Nephron progenitor cell (in vitro differentiated cells): ENCODE measurements around the gene CD300LB.

Experiments
- DNase-seq: peaks from one replicate; pipeline ENCODE4 v3.0.0; 2021
- H3K27ac Mint-ChIP-seq: 2 replicates; pipeline ENCODE4 v1.8.0; 2021; ENCODE audit warnings: mild to moderate bottlenecking, moderate library complexity, mixed read lengths
- H3K27me3 Mint-ChIP-seq: 2 replicates; pipeline ENCODE4 v1.8.0; 2021; ENCODE audit warnings: mild to moderate bottlenecking, low read depth, mixed read lengths; ENCODE audit not compliant: poor library complexity
- H3K36me3 Mint-ChIP-seq: 2 replicates; pipeline ENCODE4 v1.8.0; 2021; ENCODE audit warnings: low read depth, mixed read lengths
- H3K4me1 Mint-ChIP-seq: 2 replicates; pipeline ENCODE4 v1.8.0; 2021; ENCODE audit warnings: mixed read lengths
- H3K4me3 Mint-ChIP-seq: 2 replicates; pipeline ENCODE4 v1.8.0; 2021; ENCODE audit warnings: mild to moderate bottlenecking, moderate library complexity, mixed read lengths
- H3K9me3 Mint-ChIP-seq: 2 replicates; pipeline ENCODE4 v1.8.0; 2021; ENCODE audit warnings: mild to moderate bottlenecking, moderate library complexity, mixed read lengths
- TF ChIP-seq, protein P1 (sequence below): fragments of 200-600 bp; sonication (generic); IDR thresholded peaks from 2 replicates; pipeline ENCODE4 v1.5.0; 2021; ENCODE audit warnings: antibody characterized with exemption

CD300LB gene

GRCh38 chr17:74526681-74527080 lies 4.6 kb downstream of the CD300LB start:
- Mint-ChIP-seq H3K27me3 (peaks cover 53% of the 10 kb centered on the region), H3K9me3 (peaks cover 7% of the 10 kb centered on the region), H3K27ac (no peak overlapping the region), H3K4me3 (no peak overlapping the region), H3K4me1 (no peaks in the 10 kb centered on the region), H3K36me3 (no peaks in the 10 kb centered on the region)
- TF ChIP-seq, protein P1, sequence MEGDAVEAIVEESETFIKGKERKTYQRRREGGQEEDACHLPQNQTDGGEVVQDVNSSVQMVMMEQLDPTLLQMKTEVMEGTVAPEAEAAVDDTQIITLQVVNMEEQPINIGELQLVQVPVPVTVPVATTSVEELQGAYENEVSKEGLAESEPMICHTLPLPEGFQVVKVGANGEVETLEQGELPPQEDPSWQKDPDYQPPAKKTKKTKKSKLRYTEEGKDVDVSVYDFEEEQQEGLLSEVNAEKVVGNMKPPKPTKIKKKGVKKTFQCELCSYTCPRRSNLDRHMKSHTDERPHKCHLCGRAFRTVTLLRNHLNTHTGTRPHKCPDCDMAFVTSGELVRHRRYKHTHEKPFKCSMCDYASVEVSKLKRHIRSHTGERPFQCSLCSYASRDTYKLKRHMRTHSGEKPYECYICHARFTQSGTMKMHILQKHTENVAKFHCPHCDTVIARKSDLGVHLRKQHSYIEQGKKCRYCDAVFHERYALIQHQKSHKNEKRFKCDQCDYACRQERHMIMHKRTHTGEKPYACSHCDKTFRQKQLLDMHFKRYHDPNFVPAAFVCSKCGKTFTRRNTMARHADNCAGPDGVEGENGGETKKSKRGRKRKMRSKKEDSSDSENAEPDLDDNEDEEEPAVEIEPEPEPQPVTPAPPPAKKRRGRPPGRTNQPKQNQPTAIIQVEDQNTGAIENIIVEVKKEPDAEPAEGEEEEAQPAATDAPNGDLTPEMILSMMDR: no peak
- no peak for DNase-seq

- Mint-ChIP-seq H3K4me1 (no peaks in the 10 kb centered on the region), H3K27me3 (peaks cover 57% of the 10 kb centered on the region), H3K9me3 (peaks cover 7% of the 10 kb centered on the region), H3K4me3 (no peak overlapping the region), H3K36me3 (no peaks in the 10 kb centered on the region), H3K27ac (no peak overlapping the region)
- no peak for DNase-seq
- TF ChIP-seq, protein P1: no peak
Measured at GRCh38 chr17:74525781-74526288, 5.4 kb downstream of the CD300LB start.

- DNase-seq: no peak
- TF ChIP-seq, protein P1: no peak
- Mint-ChIP-seq H3K9me3 (peaks cover 7% of the 10 kb centered on the region), H3K27me3 (peaks cover 60% of the 10 kb centered on the region), H3K4me1 (no peaks in the 10 kb centered on the region), H3K27ac (no peak overlapping the region), H3K36me3 (no peaks in the 10 kb centered on the region), H3K4me3 (no peak overlapping the region)
Measured at GRCh38 chr17:74525465-74525725, 5.9 kb downstream of the CD300LB start.

DNA sequence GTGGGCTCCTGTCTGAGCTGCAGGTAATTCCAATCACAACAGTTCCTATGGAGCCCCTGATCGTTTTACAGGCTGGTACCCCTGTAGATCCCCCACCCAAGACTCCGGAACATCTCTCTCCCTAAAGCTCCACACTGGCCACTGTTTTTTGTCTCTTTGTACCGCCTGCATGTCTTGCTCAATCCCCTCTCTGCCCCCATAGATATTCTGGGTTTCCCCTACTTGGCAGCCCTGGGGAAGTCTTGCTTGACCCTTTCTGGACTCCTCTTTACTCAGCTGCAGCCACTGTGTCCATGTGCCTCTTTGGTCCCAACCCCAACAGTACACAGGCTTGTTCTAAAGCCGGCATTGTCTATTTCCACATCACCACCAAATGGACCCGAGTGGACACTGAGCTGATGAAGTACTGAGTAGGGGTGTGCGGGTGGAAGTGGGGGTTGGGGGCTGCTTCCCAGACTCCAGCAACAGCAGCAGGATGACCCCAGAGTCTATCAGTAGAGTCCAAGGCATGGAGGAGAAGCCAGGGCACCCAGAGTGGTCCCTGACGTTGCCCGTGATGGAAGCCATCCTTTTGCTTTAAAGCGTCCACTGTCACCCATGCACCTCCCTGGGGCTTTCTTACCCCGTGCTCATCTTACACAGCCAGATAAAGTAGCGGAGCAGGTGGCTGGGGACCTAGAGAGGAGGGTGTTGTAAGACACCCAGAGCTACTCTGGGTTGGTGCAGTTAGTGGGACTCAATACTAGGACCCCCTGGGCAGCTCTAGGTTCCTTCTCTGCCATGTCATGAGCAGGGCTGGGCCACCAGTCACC lies 6.4 kb downstream of the CD300LB start:
- Mint-ChIP-seq H3K9me3 (peaks cover 8% of the 10 kb centered on the region), H3K36me3 (no peaks in the 10 kb centered on the region), H3K4me1 (no peaks in the 10 kb centered on the region), H3K27me3 (peaks cover 55% of the 10 kb centered on the region), H3K27ac (no peak overlapping the region), H3K4me3 (no peak overlapping the region)
- TF ChIP-seq, protein P1: no peak
- no peak for DNase-seq

DNA sequence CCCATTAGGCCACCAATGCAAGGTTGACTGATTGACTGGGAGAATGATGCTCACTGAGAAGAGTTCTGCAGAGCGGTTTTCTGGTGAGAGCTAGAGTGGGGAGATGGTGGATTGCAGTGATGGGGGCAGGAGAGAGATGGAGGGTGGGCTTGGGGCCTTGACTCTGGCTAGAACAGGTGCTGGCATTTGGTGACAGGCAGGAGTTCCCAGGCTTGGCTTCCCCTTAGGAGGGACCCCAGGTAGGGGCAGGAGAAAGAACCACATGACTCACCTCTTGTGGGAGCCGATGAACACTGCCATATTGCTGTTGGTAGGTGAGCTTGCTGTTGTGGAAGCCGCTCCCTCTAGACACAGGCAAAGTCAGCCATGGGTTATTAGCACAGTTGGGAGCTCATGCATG lies 8.0 kb downstream of the CD300LB start:
- Mint-ChIP-seq H3K36me3 (no peaks in the 10 kb centered on the region), H3K27me3 (peaks cover 50% of the 10 kb centered on the region), H3K4me1 (no peaks in the 10 kb centered on the region), H3K4me3 (no peak overlapping the region), H3K27ac (no peak overlapping the region), H3K9me3 (peaks cover 21% of the 10 kb centered on the region)
- TF ChIP-seq, protein P1: no peak
- DNase-seq: no peak
